ENCODE results near the gene LILRA5. TPM values are rescaled to one million over a fixed set of nuclear protein-coding genes. Genes with fewer than 3 reads are reported as not detected.

LILRA5 gene
- polyA plus RNA-seq, 1 donor (not counting 4 experiments of a cell fraction or from before 2014, with no cell fraction given) = not detected

GRCh38 chr19:54355675-54356074 lies 42.7 kb upstream of the LILRA5 start:
- no peaks in the 10 kb centered on the region for H3K4me1 ChIP-seq (ENCODE audit: control insufficient read depth, extremely low read depth, insufficient read depth, low read length)
- TF ChIP-seq CTCF (optimal IDR thresholded peaks at IDR 0.05 in 1 of 3, IDR thresholded peaks at IDR 0.05 in 1 of 3, conservative IDR thresholded peaks at IDR 0.05 in 1 of 3; ENCODE audit: extremely low read depth in 1 of 3, insufficient read depth in 2 of 3, low read length in 3 of 3) (no peak), EZH2 (IDR thresholded peaks at IDR 0.05; ENCODE audit: low read length) (no peak)
- H3K9me3 ChIP-seq (ENCODE audit: control insufficient read depth, low read depth, low read length) = no peaks in the 10 kb centered on the region
- no peaks in the 10 kb centered on the region for H3K27me3 ChIP-seq (ENCODE audit: control insufficient read depth, extremely low read depth, insufficient read depth, low read length)
- H3K4me2 ChIP-seq (ENCODE audit: control insufficient read depth, extremely low read depth, insufficient read depth, low read depth, low read length) = no peak overlapping the region
- FAIRE-seq = no peak
- no peak overlapping the region for H3K4me3 ChIP-seq (ENCODE audit: control insufficient read depth in 2 of 3, extremely low read depth in 1 of 3, insufficient read depth in 2 of 3, low read depth in 1 of 3, low read length in 3 of 3)
- dilution Hi-C loops (cut with MboI; ENCODE audit: extremely low pct_ligation_motif_present, low sequenced_read_pairs) = no loop called here
- H3K79me2 ChIP-seq (ENCODE audit: control insufficient read depth, insufficient read depth, low read length) = no peaks in the 10 kb centered on the region
- H3K9me1 ChIP-seq (ENCODE audit: control insufficient read depth, extremely low read depth, insufficient read depth, low read length) = no peaks in the 10 kb centered on the region
- DNase-seq (ENCODE audit: low read depth, low spot score) = no peak
- no peaks in the 10 kb centered on the region for H3K36me3 ChIP-seq (ENCODE audit: control insufficient read depth in 2 of 2, extremely low read depth in 1 of 2, insufficient read depth in 2 of 2, low read length in 2 of 2)
- no peaks in the 10 kb centered on the region for H4K20me1 ChIP-seq (ENCODE audit: control insufficient read depth, extremely low read depth, insufficient read depth, low read length)
- H3K27ac ChIP-seq (ENCODE audit: control insufficient read depth, insufficient read depth, low read length) = no peak overlapping the region
- no peak overlapping the region for H2AFZ ChIP-seq (ENCODE audit: control insufficient read depth, low read length)
- no peak overlapping the region for H3K9ac ChIP-seq (ENCODE audit: control insufficient read depth, extremely low read depth, insufficient read depth, low read length)

GRCh38 chr19:54354761-54355160 lies 41.8 kb upstream of the LILRA5 start:
- TF ChIP-seq CTCF (optimal IDR thresholded peaks at IDR 0.05 in 1 of 3, IDR thresholded peaks at IDR 0.05 in 1 of 3, conservative IDR thresholded peaks at IDR 0.05 in 1 of 3; ENCODE audit: extremely low read depth in 1 of 3, insufficient read depth in 2 of 3, low read length in 3 of 3) (no peak), EZH2 (IDR thresholded peaks at IDR 0.05; ENCODE audit: low read length) (no peak)
- no peak overlapping the region for H3K27ac ChIP-seq (ENCODE audit: control insufficient read depth, insufficient read depth, low read length)
- no peak overlapping the region for H3K9ac ChIP-seq (ENCODE audit: control insufficient read depth, extremely low read depth, insufficient read depth, low read length)
- H3K27me3 ChIP-seq (ENCODE audit: control insufficient read depth, extremely low read depth, insufficient read depth, low read length) = no peaks in the 10 kb centered on the region
- no peaks in the 10 kb centered on the region for H3K36me3 ChIP-seq (ENCODE audit: control insufficient read depth in 2 of 2, extremely low read depth in 1 of 2, insufficient read depth in 2 of 2, low read length in 2 of 2)
- DNase-seq (ENCODE audit: low read depth, low spot score) = no peak
- dilution Hi-C loops (cut with MboI; ENCODE audit: extremely low pct_ligation_motif_present, low sequenced_read_pairs) = no loop called here
- FAIRE-seq = no peak
- H3K4me3 ChIP-seq (ENCODE audit: control insufficient read depth in 2 of 3, extremely low read depth in 1 of 3, insufficient read depth in 2 of 3, low read depth in 1 of 3, low read length in 3 of 3) = no peak overlapping the region
- no peaks in the 10 kb centered on the region for H3K4me1 ChIP-seq (ENCODE audit: control insufficient read depth, extremely low read depth, insufficient read depth, low read length)
- no peaks in the 10 kb centered on the region for H3K9me3 ChIP-seq (ENCODE audit: control insufficient read depth, low read depth, low read length)
- no peaks in the 10 kb centered on the region for H4K20me1 ChIP-seq (ENCODE audit: control insufficient read depth, extremely low read depth, insufficient read depth, low read length)
- H3K9me1 ChIP-seq (ENCODE audit: control insufficient read depth, extremely low read depth, insufficient read depth, low read length) = no peaks in the 10 kb centered on the region
- no peak overlapping the region for H2AFZ ChIP-seq (ENCODE audit: control insufficient read depth, low read length)
- H3K4me2 ChIP-seq (ENCODE audit: control insufficient read depth, extremely low read depth, insufficient read depth, low read depth, low read length) = no peak overlapping the region
- no peaks in the 10 kb centered on the region for H3K79me2 ChIP-seq (ENCODE audit: control insufficient read depth, insufficient read depth, low read length)
